Stimulated activated CD8-positive, alpha-beta memory T cell treated with anti-CD3 and anti-CD28 coated beads, Interleukin-12 subunit alpha, Interleukin-12 subunit beta, amount 100 ng/mL, for 4 hours (primary cell): ENCODE results near the gene BUD23.
"Not testable (repeated sequence)": the region's sequence is repeated elsewhere in the genome, so short reads cannot be mapped to it uniquely, and the experiment has no call there.

Experiments used
- DNase-seq: peaks from one replicate; pipeline ENCODE4 v3.0.0-alpha.2; 2020; ENCODE audit warnings: low read depth

BUD23 gene

GRCh38 chr7:73668103-73668885, 15.1 kb upstream of the BUD23 start:
- DNase-seq = no peak

GRCh38 chr7:73668886-73669230, 14.5 kb upstream of the BUD23 start:
- no peak for DNase-seq

GRCh38 chr7:73669288-73669701, 14.1 kb upstream of the BUD23 start:
- DNase-seq = no peak

GRCh38 chr7:73669858-73670385, 13.5 kb upstream of the BUD23 start:
- DNase-seq = no peak

GRCh38 chr7:73671322-73671661, 12.1 kb upstream of the BUD23 start:
- no peak for DNase-seq

GRCh38 chr7:73671857-73672445, 11.4 kb upstream of the BUD23 start:
- DNase-seq = no peak

- DNase-seq = no peak
Observed at GRCh38 chr7:73674468-73675124, 8.8 kb upstream of the BUD23 start.

GRCh38 chr7:73676062-73676461, 7.3 kb upstream of the BUD23 start:
- DNase-seq = not testable (repeated sequence)

- no peak for DNase-seq
Observed at GRCh38 chr7:73678862-73679261, 4.5 kb upstream of the BUD23 start.

GRCh38 chr7:73679709-73680108, 3.7 kb upstream of the BUD23 start:
- DNase-seq = no peak

GRCh38 chr7:73680501-73680900, 2.9 kb upstream of the BUD23 start:
- DNase-seq = no peak

GRCh38 chr7:73681031-73681430, 2.4 kb upstream of the BUD23 start:
- no peak for DNase-seq

- DNase-seq = no peak
Observed at GRCh38 chr7:73682745-73683055, 697 bp upstream of the BUD23 start.

GRCh38 chr7:73683788-73684693, 644 bp downstream of the BUD23 start:
- DNase-seq = no peak

- no peak for DNase-seq
Observed at GRCh38 chr7:73685311-73685710, 1.9 kb downstream of the BUD23 start.

GRCh38 chr7:73688288-73688687, 4.9 kb downstream of the BUD23 start:
- no peak for DNase-seq

- DNase-seq = no peak
Observed at GRCh38 chr7:73690646-73691045, 7.2 kb downstream of the BUD23 start.

GRCh38 chr7:73696372-73696771, 13.0 kb downstream of the BUD23 start:
- DNase-seq = no peak

- DNase-seq = no peak
Observed at GRCh38 chr7:73698410-73698809, 15.0 kb downstream of the BUD23 start.

GRCh38 chr7:73699370-73700068, 16.1 kb downstream of the BUD23 start:
- DNase-seq = no peak

GRCh38 chr7:73700069-73700423, 16.6 kb downstream of the BUD23 start:
- DNase-seq = no peak

GRCh38 chr7:73700581-73701134, 17.3 kb downstream of the BUD23 start:
- no peak for DNase-seq
